GM23338 (cell line): Measurements from ENCODE around the gene PPP1R9B.

Experiments used
- CTCF ChIP-seq, 2 experiments: fragments of 200-600 bp in 1 of 2; sonication (generic) in 1 of 2; conservative IDR thresholded peaks; 2 replicates each; pipeline versions ENCODE4 v1.5.1 to v1.6.1; 2016 to 2017; ENCODE audit warnings: antibody characterized with exemption in 2 of 2, low read depth in 2 of 2, mild to moderate bottlenecking in 2 of 2, moderate library complexity in 1 of 2
- EZH2 ChIP-seq: fragments of 200-600 bp; sonication (generic); IDR thresholded peaks from one replicate; pipeline ENCODE4 v1.8.0; 2017; ENCODE audit warnings: antibody characterized with exemption, mild to moderate bottlenecking, low read depth; ENCODE audit not compliant: unreplicated experiment
- ZNF114 ChIP-seq: fragments of 250-450 bp; sonication (Bioruptor Pico); IDR thresholded peaks from 2 replicates; pipeline ENCODE4 v1.5.0; 2020; ENCODE audit warnings: mild to moderate bottlenecking, moderate library complexity

DNA sequence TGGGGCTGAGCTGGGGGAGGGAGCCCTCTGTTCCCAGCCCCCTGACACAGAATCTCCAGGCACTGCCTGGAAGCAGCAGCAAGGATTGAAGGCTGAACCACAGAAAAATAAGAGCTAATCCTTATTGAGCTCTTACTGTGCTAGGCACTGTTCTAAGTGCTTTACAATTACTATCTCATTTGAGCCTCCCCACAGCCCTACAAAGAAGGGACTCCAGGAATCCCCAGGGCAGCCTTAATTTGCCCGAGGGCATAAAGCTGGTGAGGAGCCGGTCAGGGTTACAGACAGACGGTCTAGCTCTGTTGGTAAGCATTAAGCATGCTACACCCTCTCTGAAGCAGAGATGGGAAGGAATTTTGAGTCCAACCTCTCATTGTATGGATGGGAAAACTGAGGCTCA is 27.5 kb downstream of the PPP1R9B start:
- TF ChIP-seq CTCF (conservative IDR thresholded peaks at IDR 0.05; ENCODE audit: low read depth in 2 of 2), result no peak
- no peak for TF ChIP-seq EZH2
- no peak for TF ChIP-seq ZNF114 (CRISPR knock-in tag)
